HepG2 (cell line): ENCODE results near the gene TSPAN31. TPM values are rescaled to one million over a fixed set of nuclear protein-coding genes. Genes with fewer than 3 reads are reported as not detected.
A peak's percentile ranks its signal among the peaks of the same experiment; 100 is the strongest.

Source experiments
- ATAC-seq: fragments of 200-7000 bp; cut with Tn5 transposase; 3 replicates; pipeline ENCODE4 v1.9.1; 2020; ENCODE audit warnings: mild to moderate bottlenecking, moderate library complexity
- Bru-seq: library from RNA; stranded (reverse); fragments of 400-500 nt; gene quantifications from one replicate; lab custom pipeline; 2021; lab: Mats Ljungman, UMichigan
- BruChase-seq, 2 experiments: library from RNA; stranded (reverse); fragments of 400-500 nt; gene quantifications; one replicate each; lab custom pipeline; 2021; lab: Mats Ljungman, UMichigan
- BruUV-seq: library from RNA; stranded (reverse); fragments of 400-500 nt; replicated peaks from 2 replicates; lab custom pipeline; 2021; lab: Mats Ljungman, UMichigan
- CTCF ChIA-PET: fragments of 300-600 bp; formaldehyde crosslinking; extraction: SDS; loops from one replicate; lab custom pipeline; 2021; ENCODE audit warnings: low total read pairs, inconsistent platforms, low intra/inter-chr PET ratio; lab: Yijun Ruan, JAX
- POLR2A ChIA-PET: fragments of 350-600 bp; sonication (Branson Sonifier 250); formaldehyde crosslinking; loops from one replicate; lab custom pipeline; 2020; ENCODE audit warnings: antibody characterized with exemption, inconsistent platforms; lab: Yijun Ruan, JAX
- DNase-seq: peaks from one replicate; pipeline ENCODE4 v3.0.0-alpha.2; 2015; ENCODE audit warnings: low spot score
- FAIRE-seq: peaks from 3 replicates; lab custom pipeline; 2011; peaks lifted over from hg19 to GRCh38; lab: Jason Lieb, UNC
- H2AFZ ChIP-seq: one replicate; pipeline ENCODE4 v1.6.1; 2011; ENCODE audit warnings: low read length, inconsistent platforms
- H3K27ac ChIP-seq: fragments of 300-600 bp; 3 replicates; pipeline ENCODE4 v1.8.0; 2011; ENCODE audit warnings: mixed run types, mild to moderate bottlenecking, mixed read lengths, low read length, inconsistent platforms; ENCODE audit not compliant: insufficient read depth; ENCODE audit errors: extremely low read length
- H3K27me3 ChIP-seq, 2 experiments: fragments of 200-600 bp in 1 of 2; 2 replicates in 1 of 2; 3 replicates in 1 of 2; pipeline versions ENCODE4 v1.6.0 to v1.8.0; 2011; ENCODE audit warnings: low read length in 2 of 2, mild to moderate bottlenecking in 2 of 2, moderate library complexity in 2 of 2, inconsistent platforms in 1 of 2; ENCODE audit not compliant: insufficient read depth in 2 of 2, control insufficient read depth in 1 of 2
- H3K36me3 ChIP-seq, 2 experiments: fragments of 200-600 bp in 1 of 2; replicated peaks in 1 of 2; 2 replicates in 1 of 2; 3 replicates in 1 of 2; pipeline versions ENCODE4 v1.5.1 to v1.8.0; 2011; ENCODE audit warnings: low read length in 2 of 2, inconsistent platforms in 1 of 2; ENCODE audit not compliant: insufficient read depth in 2 of 2, control insufficient read depth in 1 of 2
- H3K4me1 ChIP-seq: 2 replicates; pipeline ENCODE4 v1.5.1; 2012; ENCODE audit warnings: low read length, inconsistent platforms; ENCODE audit not compliant: insufficient read depth
- H3K4me2 ChIP-seq: 2 replicates; pipeline ENCODE4 v1.6.0; 2011; ENCODE audit warnings: low read depth, low read length, inconsistent platforms
- H3K4me3 ChIP-seq, 3 experiments: fragments of 200-600 bp in 1 of 3; sonication (generic), shearing (Covaris generic) in 1 of 3; replicated peaks in 1 of 3; 2 replicates each; pipeline ENCODE4 v1.5.1; 2011 to 2016; ENCODE audit warnings: low read length in 3 of 3, inconsistent platforms in 2 of 3, low read depth in 2 of 3, mild to moderate bottlenecking in 2 of 3, control low read depth in 1 of 3, mixed read lengths in 1 of 3; ENCODE audit not compliant: insufficient read depth in 1 of 3
- H3K79me2 ChIP-seq: one replicate; pipeline ENCODE4 v1.6.1; 2011; ENCODE audit warnings: low read length, inconsistent platforms; ENCODE audit not compliant: insufficient read depth
- H3K9ac ChIP-seq: 2 replicates; pipeline ENCODE4 v1.6.0; 2011; ENCODE audit warnings: mild to moderate bottlenecking, low read depth, low read length, inconsistent platforms; ENCODE audit not compliant: insufficient read depth
- H3K9me3 ChIP-seq: 2 replicates; pipeline ENCODE4 v1.5.1; 2012; ENCODE audit warnings: mild to moderate bottlenecking, low read length
- H4K20me1 ChIP-seq: 2 replicates; pipeline ENCODE4 v1.6.0; 2011; ENCODE audit warnings: inconsistent platforms, mild to moderate bottlenecking, low read length, moderate library complexity; ENCODE audit not compliant: insufficient read depth
- DDIT3 ChIP-seq: sonication (generic); formaldehyde crosslinking; IDR thresholded peaks from 2 replicates; pipeline ENCODE4 v1.4.0; 2020; ENCODE audit warnings: mild to moderate bottlenecking, missing genetic modification reagents
- FIP1L1 ChIP-seq: fragments of 200-400 bp; formaldehyde crosslinking; IDR thresholded peaks from 2 replicates; pipeline ENCODE4 v1.6.1; 2018; ENCODE audit warnings: low read depth, mild to moderate bottlenecking, low read length, moderate library complexity, borderline replicate concordance; ENCODE audit not compliant: insufficient read depth
- GTF3A ChIP-seq: sonication (generic); formaldehyde crosslinking; conservative IDR thresholded peaks from 2 replicates; pipeline ENCODE4 v1.4.0; 2020; ENCODE audit warnings: mild to moderate bottlenecking, missing genetic modification reagents
- JUNB ChIP-seq: sonication (generic); formaldehyde crosslinking; IDR thresholded peaks from 2 replicates; pipeline ENCODE4 v1.8.0; 2022; ENCODE audit warnings: missing genetic modification reagents, mild to moderate bottlenecking, borderline replicate concordance
- MYC ChIP-seq: sonication (generic); formaldehyde crosslinking; IDR thresholded peaks from 2 replicates; pipeline ENCODE4 v1.9.0; 2021; ENCODE audit warnings: missing genetic modification reagents, borderline replicate concordance
- ZNF18 ChIP-seq: sonication (generic); formaldehyde crosslinking; IDR thresholded peaks from 2 replicates; pipeline ENCODE4 v1.8.0; 2022; ENCODE audit warnings: mild to moderate bottlenecking, missing genetic modification reagents; ENCODE audit not compliant: insufficient replicate concordance
- ZNF251 ChIP-seq: sonication (generic); formaldehyde crosslinking; IDR thresholded peaks from 2 replicates; pipeline ENCODE4 v1.9.0; 2021; ENCODE audit warnings: mild to moderate bottlenecking, missing genetic modification reagents
- ZNF281 ChIP-seq: sonication (generic); formaldehyde crosslinking; IDR thresholded peaks from 2 replicates; pipeline ENCODE4 v1.4.0; 2020; ENCODE audit warnings: missing genetic modification reagents, borderline replicate concordance
- ZNF691 ChIP-seq: sonication (generic); formaldehyde crosslinking; IDR thresholded peaks from 2 replicates; pipeline ENCODE4 v1.4.0; 2020; ENCODE audit warnings: missing genetic modification reagents, low read depth, mild to moderate bottlenecking, borderline replicate concordance
- ZNF782 ChIP-seq: sonication (generic); formaldehyde crosslinking; IDR thresholded peaks from 2 replicates; pipeline ENCODE4 v1.4.0; 2020; ENCODE audit warnings: missing genetic modification reagents, mild to moderate bottlenecking, borderline replicate concordance
- WGBS: methylation state at CpG from one replicate; pipeline ENCODE4 v1.1.6; 2017; ENCODE audit warnings: low lambda C conversion rate; 5-methylcytosine and 5-hydroxymethylcytosine counted together
- in situ Hi-C: cut with HindIII; loops from 2 replicates; pipeline ENCODE4 v1.10.0; 2017; ENCODE audit warnings: low pct_unique_long_range_greater_than_20kb; ENCODE audit not compliant: extremely low pct_ligation_motif_present
- intact Hi-C: fragments of 100-400 bp; cut with micrococcal nuclease; formaldehyde crosslinking; loops from one replicate; pipeline ENCODE4 v1.10.0; 2022; ENCODE audit not compliant: unreplicated experiment
- long read RNA-seq, 2 experiments: library from RNA in 1 of 2; library from polyadenylated mRNA in 1 of 2; stranded (forward) in 1 of 2; unstranded in 1 of 2; transcript quantifications; one replicate each; pipeline ENCODE4 v2.0.0, GENCODE V29; 2019 to 2022
- polyA minus RNA-seq, 3 experiments: library from RNA; depleted of rRNA, polyadenylated mRNA; stranded (reverse); fragments of >200 nt; gene quantifications; 2 replicates each; pipeline ENCODE4 v1.2.3, GENCODE V29; 2011; ENCODE audit warnings: low replicate concordance in 1 of 3
- polyA plus RNA-seq, 8 experiments: library from polyadenylated mRNA; depleted of rRNA in 3 of 8; stranded (reverse) in 7 of 8; unstranded in 1 of 8; fragments of >200 nt; fragmentation: Illumina TruSeq in 4 of 8; extraction: Trizol in 4 of 8; gene quantifications; 2 replicates each; pipeline versions ENCODE4 v1.2.1 to v1.2.3, GENCODE V29; 2011 to 2016; ENCODE audit warnings: low read depth in 4 of 8, missing spikeins in 1 of 8, mixed read lengths in 1 of 8; ENCODE audit not compliant: insufficient read depth in 1 of 8
- total RNA-seq, 5 experiments: library from RNA; depleted of rRNA; stranded (reverse); fragments of >200 nt; fragmentation: Illumina TruSeq; extraction: Trizol; gene quantifications; 2 replicates each; pipeline ENCODE4 v1.2.3, GENCODE V29; 2016; ENCODE audit warnings: low read depth in 1 of 5

The TSPAN31 gene
- total RNA-seq (2016; rRNA removed; fragmentation: Illumina TruSeq; extraction: Trizol), result 5.4 and 10.4 TPM in 2 replicates
- total RNA-seq (2016; cell fraction: cytosol; rRNA removed; fragmentation: Illumina TruSeq; extraction: Trizol; ENCODE audit: low read depth), result 3.1 and 3.3 TPM in 2 replicates
- 7.8 and 11.5 TPM in 2 replicates for total RNA-seq (2016; cell fraction: insoluble cytoplasmic fraction; rRNA removed; fragmentation: Illumina TruSeq; extraction: Trizol)
- 6.1 and 6.3 TPM in 2 replicates for total RNA-seq (2016; cell fraction: membrane; rRNA removed; fragmentation: Illumina TruSeq; extraction: Trizol)
- 8.7 and 15.1 TPM in 2 replicates for total RNA-seq (2016; cell fraction: nucleus; rRNA removed; fragmentation: Illumina TruSeq; extraction: Trizol)
- 24.6 and 27.3 TPM in 2 replicates for polyA plus RNA-seq (2011; rRNA removed)
- polyA plus RNA-seq (2011; cell fraction: cytosol; rRNA removed), result 19.3 and 22.2 TPM in 2 replicates
- polyA plus RNA-seq (2011; cell fraction: nucleus; rRNA removed), result 26.2 and 31.2 TPM in 2 replicates
- 17.1 and 17.8 TPM in 2 replicates for polyA plus RNA-seq (2012)
- 3.2 and 4.3 TPM in 2 replicates for polyA plus RNA-seq (2016; cell fraction: cytosol; fragmentation: Illumina TruSeq; extraction: Trizol; ENCODE audit: low read depth)
- 6.6 and 6.9 TPM in 2 replicates for polyA plus RNA-seq (2016; cell fraction: insoluble cytoplasmic fraction; fragmentation: Illumina TruSeq; extraction: Trizol; ENCODE audit: low read depth)
- polyA plus RNA-seq (2016; cell fraction: membrane; fragmentation: Illumina TruSeq; extraction: Trizol; ENCODE audit: low read depth), result 4.9 and 7.9 TPM in 2 replicates
- polyA plus RNA-seq (2016; cell fraction: nucleus; fragmentation: Illumina TruSeq; extraction: Trizol; ENCODE audit: insufficient read depth, low read depth), result 22.0 and 24.1 TPM in 2 replicates
- 8.6 and 23.9 TPM in 2 replicates for polyA minus RNA-seq (2011; rRNA and poly(A)+ RNA removed; ENCODE audit: low replicate concordance)
- 5.8 and 8.3 TPM in 2 replicates for polyA minus RNA-seq (2011; cell fraction: cytosol; rRNA and poly(A)+ RNA removed)
- 14.9 and 21.0 TPM in 2 replicates for polyA minus RNA-seq (2011; cell fraction: nucleus; rRNA and poly(A)+ RNA removed)
- Bru-seq, nascent RNA, result percentile 58 among the genes with signal in this experiment
- BruChase-seq, experiment 1, labeled RNA remaining after a 6-hour chase, result percentile 53 among the genes with signal in this experiment
- percentile 49 among the genes with signal in this experiment for BruChase-seq, experiment 2, labeled RNA remaining after a 2-hour chase
- long read RNA-seq, experiment 1, transcript TSPAN31-201 (6 exons, 1,849 nt), result major isoform, 9 of 9 reads
- long read RNA-seq, experiment 1, partial matches to known transcripts, result 0 of 9 reads
- long read RNA-seq, experiment 1, other reads (novel, unspliced or antisense), result 0 of 9 reads
- long read RNA-seq, experiment 2, transcript TSPAN31-201 (6 exons, 1,849 nt), result major isoform, 11 of 17 reads
- long read RNA-seq, experiment 2, partial matches to known transcripts, result 2 of 17 reads
- long read RNA-seq, experiment 2, other reads (novel, unspliced or antisense), result 4 of 17 reads

- Histone ChIP-seq H3K4me1 (peaks cover 37% of the 10 kb centered on the region), H4K20me1 (no peaks in the 10 kb centered on the region), H3K4me2 (peak within 1 kb of the TSS; percentile 96), H3K27me3 (peaks cover 0 to 10% of the 10 kb centered on the region in 2 experiments; a peak in 3 of 5 replicates), H3K36me3 (peaks cover 4 to 33% of the 10 kb centered on the region in 2 experiments; a peak in 4 of 5 replicates), H3K27ac (peak within 1 kb of the TSS; percentile 94), H3K79me2 (peaks cover 10% of the 10 kb centered on the region), H3K9me3 (no peaks in the 10 kb centered on the region), H3K9ac (peak within 1 kb of the TSS; percentile 94), H2AFZ (no peak within 1 kb of the TSS), H3K4me3 (peak within 1 kb of the TSS; percentile 63 to 80 (median 71))
- DNase-seq (peak; percentile 97), ATAC-seq (peak; percentile 90), FAIRE-seq (peak; percentile 98)
- intact Hi-C loops, result loop anchor here (1.0 kb wide), 1 partner anchor 7 kb away; the partner anchor contains the start of gene CDK4
- WGBS, result 2% methylated on average over 25 of the region's 29 CpGs
- ChIA-PET POLR2A (interaction anchor here (0.6 to 2.6 kb wide), 13 partner anchors 9 to 1664 kb away, joined by 3 to 29 read pairs (median 5); partner anchors contain the start of genes CTDSP2, DDIT3, EEF1AKMT3 and METTL1), CTCF (no interaction called here)
- in situ Hi-C loops, result no loop called here
- BruUV-seq, result no TSS peak
- TF ChIP-seq ZNF691 (CRISPR knock-in tag) (no peak), GTF3A (CRISPR knock-in tag) (no peak), FIP1L1 (no peak), ZNF18 (CRISPR knock-in tag) (peak; percentile 78), ZNF782 (no peak), ZNF281 (peak; percentile 35; the same call in 1 of the 2 replicates), ZNF251 (CRISPR knock-in tag) (no peak), MYC (CRISPR knock-in tag) (no peak), JUNB (no peak), DDIT3 (CRISPR knock-in tag) (no peak)
These were observed at the start of gene TSPAN31 for GRCh38 chr12:57744777-57745484. TSS of gene TSPAN31 (plus strand) at chr12:57745039. CDS start at chr12:57745155, 116 bp downstream.
